Measurements from ENCODE around the gene TEX264.
"Not testable (repeated sequence)": the region's sequence is repeated elsewhere in the genome, so short reads cannot be mapped to it uniquely, and the experiment has no call there.

The TEX264 gene

GRCh38 chr3:51670823-51671733 lies at the start of gene TEX264:
Gene TEX264 (plus strand): TSS chr3:51671252. CDS start chr3:51674305, 3,053 bp downstream.
- Mint-ChIP-seq H3K4me1 (peaks cover 65% of the 10 kb centered on the region), H3K9me3 (no peaks in the 10 kb centered on the region), H3K4me3 (peak within 1 kb of the TSS; percentile 88), H3K36me3 (ENCODE audit: low read depth) (peaks cover 10% of the 10 kb centered on the region), H3K27me3 (no peaks in the 10 kb centered on the region), H3K27ac (peak within 1 kb of the TSS; percentile 86)
- ATAC-seq (peak; percentile 71), DNase-seq (peak; percentile 91)

GRCh38 chr3:51622413-51622812 lies 48.6 kb upstream of the TEX264 start:
- Mint-ChIP-seq H3K27ac (no peak overlapping the region), H3K4me1 (peaks cover 10% of the 10 kb centered on the region), H3K27me3 (no peaks in the 10 kb centered on the region), H3K4me3 (no peak overlapping the region), H3K36me3 (ENCODE audit: low read depth) (peaks cover 2% of the 10 kb centered on the region), H3K9me3 (no peaks in the 10 kb centered on the region)
- ATAC-seq (no peak), DNase-seq (no peak)

DNA sequence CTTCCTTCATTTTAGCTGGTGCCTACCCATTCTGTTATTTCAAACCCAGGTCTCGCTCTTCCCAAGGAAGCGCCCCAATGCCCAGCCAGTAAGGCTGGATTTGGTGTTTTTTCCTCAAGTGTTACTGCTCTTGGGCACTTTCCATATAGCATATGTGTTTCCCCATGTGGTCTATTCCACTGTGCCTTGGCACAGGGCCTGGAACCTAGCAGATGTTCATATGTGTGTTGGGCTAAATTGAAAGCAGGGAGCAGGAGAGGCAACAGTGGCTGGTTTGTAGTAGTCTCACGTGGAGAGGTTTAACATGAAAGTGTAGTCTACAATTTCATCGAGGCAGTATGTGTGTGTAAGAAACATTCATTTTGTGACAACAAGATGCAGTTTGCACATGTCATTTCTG lies 48.2 kb upstream of the TEX264 start:
- Mint-ChIP-seq H3K27ac (no peak overlapping the region), H3K4me1 (peaks cover 10% of the 10 kb centered on the region), H3K27me3 (no peaks in the 10 kb centered on the region), H3K36me3 (ENCODE audit: low read depth) (peaks cover 2% of the 10 kb centered on the region), H3K9me3 (no peaks in the 10 kb centered on the region), H3K4me3 (no peak overlapping the region)
- ATAC-seq (no peak), DNase-seq (no peak)

DNA sequence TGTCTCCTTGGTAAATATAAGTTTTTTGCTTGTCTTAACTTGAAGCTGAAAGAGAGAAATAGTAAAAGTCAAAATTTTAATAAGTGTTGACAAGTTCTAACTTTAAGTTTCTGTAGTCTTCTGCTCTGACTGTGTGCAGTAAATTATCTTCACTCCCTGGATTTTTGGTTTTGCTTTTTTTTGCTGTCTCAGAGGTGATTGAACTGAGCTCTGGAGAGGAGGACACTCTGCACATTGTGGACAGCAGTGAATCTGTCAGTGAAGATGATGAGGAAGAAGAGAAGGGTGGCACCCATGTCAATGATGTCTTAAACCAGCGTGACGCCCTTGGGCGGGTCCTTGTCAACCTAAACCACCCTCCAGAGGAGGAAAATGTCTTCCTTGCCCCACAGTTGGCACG lies 40.5 kb upstream of the TEX264 start:
- ATAC-seq (no peak), DNase-seq (no peak)
- Mint-ChIP-seq H3K9me3 (no peaks in the 10 kb centered on the region), H3K36me3 (ENCODE audit: low read depth) (peaks cover 37% of the 10 kb centered on the region), H3K27me3 (no peaks in the 10 kb centered on the region), H3K27ac (no peak overlapping the region), H3K4me1 (no peaks in the 10 kb centered on the region), H3K4me3 (no peak overlapping the region)

DNA sequence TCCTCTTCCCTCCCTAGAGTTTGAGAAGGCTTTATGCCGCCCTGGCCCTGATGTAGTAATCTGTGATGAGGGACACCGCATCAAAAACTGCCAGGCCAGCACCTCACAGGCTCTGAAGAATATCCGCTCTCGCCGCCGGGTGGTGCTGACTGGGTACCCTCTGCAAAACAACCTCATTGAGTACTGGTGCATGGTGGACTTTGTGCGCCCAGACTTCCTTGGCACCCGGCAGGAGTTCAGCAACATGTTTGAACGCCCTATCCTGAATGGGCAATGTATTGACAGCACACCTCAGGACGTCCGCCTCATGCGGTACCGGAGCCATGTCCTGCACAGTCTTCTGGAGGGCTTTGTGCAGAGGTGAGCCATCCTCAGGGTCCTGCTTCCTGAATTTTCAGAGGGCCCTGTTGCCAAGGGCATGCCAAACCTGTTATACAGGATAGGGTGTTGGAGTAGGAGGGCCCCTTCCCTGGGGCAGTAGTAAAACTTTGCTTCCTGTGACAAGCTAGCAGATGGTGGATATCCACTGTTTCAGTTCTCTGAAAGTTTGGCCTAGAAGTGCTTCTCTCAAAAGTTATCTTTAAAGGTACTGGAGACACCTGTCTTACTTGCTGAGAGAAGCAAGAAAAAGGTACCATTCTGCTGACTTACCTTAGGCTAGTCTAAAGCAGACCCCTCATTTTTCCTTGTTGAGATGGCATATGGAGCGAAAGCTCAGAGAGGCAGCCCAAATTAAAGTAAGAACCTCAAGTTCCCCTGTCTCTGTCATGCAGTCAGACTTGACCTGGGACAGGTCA lies 33.7 kb upstream of the TEX264 start:
- no peak overlapping the region for H3K27ac Mint-ChIP-seq
- no peak overlapping the region for H3K4me3 Mint-ChIP-seq
- no peaks in the 10 kb centered on the region for H3K27me3 Mint-ChIP-seq
- ATAC-seq (no peak), DNase-seq (no peak)
- H3K4me1 Mint-ChIP-seq: no peaks in the 10 kb centered on the region
- H3K36me3 Mint-ChIP-seq (ENCODE audit: low read depth): peaks cover 44% of the 10 kb centered on the region
- no peaks in the 10 kb centered on the region for H3K9me3 Mint-ChIP-seq

DNA sequence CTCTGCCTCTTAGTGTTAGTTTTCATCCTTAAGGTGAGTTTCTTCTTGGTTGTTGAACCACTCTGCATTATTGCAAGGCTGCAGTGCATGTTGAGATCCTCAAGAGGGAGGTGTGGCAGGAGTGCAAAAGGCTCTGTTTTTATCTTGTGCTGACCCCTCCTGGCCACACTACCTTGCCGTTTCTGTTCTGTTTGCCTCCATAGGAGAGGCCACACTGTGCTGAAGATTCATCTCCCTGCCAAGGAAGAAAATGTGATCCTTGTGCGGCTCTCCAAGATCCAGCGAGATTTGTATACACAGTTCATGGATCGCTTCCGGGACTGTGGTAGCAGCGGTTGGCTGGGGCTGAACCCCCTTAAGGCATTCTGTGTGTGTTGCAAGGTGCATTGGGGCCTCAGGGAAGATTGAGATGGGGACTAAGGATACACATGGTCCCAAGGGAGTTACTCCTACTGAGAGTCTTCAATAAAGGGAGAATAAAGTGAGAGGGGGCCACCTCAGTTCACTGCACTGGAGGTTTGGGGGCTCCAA lies 33.0 kb upstream of the TEX264 start:
- Mint-ChIP-seq H3K9me3 (no peaks in the 10 kb centered on the region), H3K4me1 (no peaks in the 10 kb centered on the region), H3K27me3 (no peaks in the 10 kb centered on the region), H3K27ac (peak overlapping the region; percentile 29), H3K4me3 (no peak overlapping the region), H3K36me3 (ENCODE audit: low read depth) (peaks cover 46% of the 10 kb centered on the region)
- ATAC-seq (peak; percentile 77), DNase-seq (peak; percentile 17)

GRCh38 chr3:51642462-51642861 lies 28.6 kb upstream of the TEX264 start:
- H3K27ac Mint-ChIP-seq: no peak overlapping the region
- ATAC-seq (no peak), DNase-seq (no peak)
- no peak overlapping the region for H3K4me3 Mint-ChIP-seq
- H3K36me3 Mint-ChIP-seq (ENCODE audit: low read depth): peaks cover 59% of the 10 kb centered on the region
- H3K27me3 Mint-ChIP-seq: no peaks in the 10 kb centered on the region
- no peaks in the 10 kb centered on the region for H3K9me3 Mint-ChIP-seq
- no peaks in the 10 kb centered on the region for H3K4me1 Mint-ChIP-seq

DNA sequence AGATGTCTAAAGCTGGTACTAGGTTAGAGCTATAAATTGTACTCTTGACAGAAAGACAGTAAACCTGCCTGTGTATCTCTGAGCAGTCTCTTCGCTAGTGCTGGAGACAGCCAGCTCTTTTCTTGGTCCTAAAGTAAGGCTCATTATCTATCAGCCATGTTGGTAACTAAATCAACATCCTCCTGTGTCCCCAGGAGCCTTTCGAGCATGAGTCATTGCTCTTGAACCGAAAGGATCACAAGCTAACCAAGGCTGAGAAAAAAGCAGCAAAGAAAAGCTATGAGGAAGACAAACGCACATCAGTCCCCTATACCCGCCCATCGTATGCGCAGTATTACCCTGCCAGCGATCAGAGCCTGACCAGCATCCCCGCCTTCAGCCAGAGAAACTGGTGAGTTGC lies 25.0 kb upstream of the TEX264 start:
- DNase-seq: no peak
- H3K4me3 Mint-ChIP-seq: no peak overlapping the region
- H3K36me3 Mint-ChIP-seq (ENCODE audit: low read depth): peaks cover 72% of the 10 kb centered on the region

DNA sequence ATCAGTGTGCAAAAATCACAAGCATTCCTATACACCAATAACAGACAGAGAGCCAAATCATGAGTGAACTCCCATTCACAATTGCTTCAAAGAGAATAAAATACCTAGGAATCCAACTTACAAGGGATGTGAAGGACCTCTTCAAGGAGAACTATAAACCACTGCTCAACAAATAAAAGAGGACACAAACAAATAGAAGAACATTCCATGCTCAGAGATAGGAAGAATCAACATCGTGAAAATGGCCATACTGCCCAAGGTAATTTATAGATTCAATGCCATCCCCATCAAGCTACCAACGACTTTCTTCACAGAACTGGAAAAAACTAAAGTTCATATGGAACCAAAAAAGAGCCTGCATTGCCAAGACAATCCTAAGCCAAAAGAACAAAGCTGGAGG lies 18.9 kb upstream of the TEX264 start:
- H3K36me3 Mint-ChIP-seq (ENCODE audit: low read depth): peaks cover 53% of the 10 kb centered on the region
- not testable (repeated sequence) for H3K27ac Mint-ChIP-seq, H3K27me3 Mint-ChIP-seq, H3K9me3 Mint-ChIP-seq, ATAC-seq, H3K4me1 Mint-ChIP-seq, H3K4me3 Mint-ChIP-seq, DNase-seq

More for the DNA sequence above, 25.0 kb upstream of the TEX264 start:
- Mint-ChIP-seq H3K27me3 (no peaks in the 10 kb centered on the region), H3K27ac (no peak overlapping the region), H3K4me1 (no peaks in the 10 kb centered on the region), H3K9me3 (no peaks in the 10 kb centered on the region)
- no peak for ATAC-seq

DNA sequence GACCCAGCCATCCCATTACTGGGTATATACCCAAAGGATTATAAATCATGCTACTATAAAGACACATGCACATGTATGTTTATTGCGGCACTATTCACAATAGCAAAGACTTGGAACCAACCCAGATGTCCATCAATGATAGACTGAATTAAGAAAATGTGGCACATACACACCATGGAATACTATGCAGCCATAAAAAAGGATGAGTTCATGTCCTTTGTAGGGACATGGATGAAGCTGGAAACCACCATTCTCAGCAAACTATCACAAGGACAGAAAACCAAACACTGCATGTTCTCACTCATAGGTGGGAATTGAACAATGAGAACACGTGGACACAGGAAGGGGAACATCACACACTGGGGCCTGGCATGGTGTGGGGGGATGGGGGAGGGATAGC lies 17.6 kb upstream of the TEX264 start:
- not testable (repeated sequence) for DNase-seq, H3K27ac Mint-ChIP-seq, H3K4me1 Mint-ChIP-seq, H3K27me3 Mint-ChIP-seq, H3K4me3 Mint-ChIP-seq, ATAC-seq, H3K9me3 Mint-ChIP-seq
- peaks cover 50% of the 10 kb centered on the region for H3K36me3 Mint-ChIP-seq (ENCODE audit: low read depth)

- no peaks in the 10 kb centered on the region for H3K4me1 Mint-ChIP-seq
- H3K27me3 Mint-ChIP-seq: no peaks in the 10 kb centered on the region
- no peak for DNase-seq
- peaks cover 40% of the 10 kb centered on the region for H3K36me3 Mint-ChIP-seq (ENCODE audit: low read depth)
- H3K4me3 Mint-ChIP-seq: no peak overlapping the region
- no peak for ATAC-seq
- no peak overlapping the region for H3K27ac Mint-ChIP-seq
- peaks cover 1% of the 10 kb centered on the region for H3K9me3 Mint-ChIP-seq
These were observed 13.8 kb upstream of the TEX264 start for GRCh38 chr3:51657234-51657633.

- no peak for ATAC-seq
- Mint-ChIP-seq H3K36me3 (ENCODE audit: low read depth) (peaks cover 38% of the 10 kb centered on the region), H3K4me1 (no peaks in the 10 kb centered on the region), H3K4me3 (no peak overlapping the region), H3K9me3 (no peaks in the 10 kb centered on the region), H3K27ac (no peak overlapping the region), H3K27me3 (no peaks in the 10 kb centered on the region)
- no peak for DNase-seq
These were observed 11.1 kb upstream of the TEX264 start for GRCh38 chr3:51659942-51660341.

- peaks cover 27% of the 10 kb centered on the region for H3K36me3 Mint-ChIP-seq (ENCODE audit: low read depth)
- H3K4me3 Mint-ChIP-seq: no peak overlapping the region
- no peak for DNase-seq
- H3K27me3 Mint-ChIP-seq: no peaks in the 10 kb centered on the region
- ATAC-seq: no peak
- no peak overlapping the region for H3K27ac Mint-ChIP-seq
- H3K9me3 Mint-ChIP-seq: no peaks in the 10 kb centered on the region
- no peaks in the 10 kb centered on the region for H3K4me1 Mint-ChIP-seq
These were observed 8.6 kb upstream of the TEX264 start for GRCh38 chr3:51662456-51662855.

GRCh38 chr3:51668756-51669155 lies 2.3 kb upstream of the TEX264 start:
- Mint-ChIP-seq H3K4me3 (no peak overlapping the region), H3K27ac (peak overlapping the region; percentile 39), H3K36me3 (ENCODE audit: low read depth) (peaks cover 6% of the 10 kb centered on the region), H3K4me1 (peaks cover 42% of the 10 kb centered on the region), H3K27me3 (no peaks in the 10 kb centered on the region), H3K9me3 (no peaks in the 10 kb centered on the region)
- DNase-seq: no peak
- no peak for ATAC-seq
